GM19025 (cell line): Measurements from ENCODE around the gene SEMG2.

ENCODE experiments used
- ATAC-seq: cut with Tn5 transposase; IDR thresholded peaks from one replicate; pipeline ENCODE4 v1.9.1; 2021; ENCODE audit warnings: mild to moderate bottlenecking, low read depth, moderate library complexity; ENCODE audit not compliant: unreplicated experiment

Gene SEMG2, protein sequence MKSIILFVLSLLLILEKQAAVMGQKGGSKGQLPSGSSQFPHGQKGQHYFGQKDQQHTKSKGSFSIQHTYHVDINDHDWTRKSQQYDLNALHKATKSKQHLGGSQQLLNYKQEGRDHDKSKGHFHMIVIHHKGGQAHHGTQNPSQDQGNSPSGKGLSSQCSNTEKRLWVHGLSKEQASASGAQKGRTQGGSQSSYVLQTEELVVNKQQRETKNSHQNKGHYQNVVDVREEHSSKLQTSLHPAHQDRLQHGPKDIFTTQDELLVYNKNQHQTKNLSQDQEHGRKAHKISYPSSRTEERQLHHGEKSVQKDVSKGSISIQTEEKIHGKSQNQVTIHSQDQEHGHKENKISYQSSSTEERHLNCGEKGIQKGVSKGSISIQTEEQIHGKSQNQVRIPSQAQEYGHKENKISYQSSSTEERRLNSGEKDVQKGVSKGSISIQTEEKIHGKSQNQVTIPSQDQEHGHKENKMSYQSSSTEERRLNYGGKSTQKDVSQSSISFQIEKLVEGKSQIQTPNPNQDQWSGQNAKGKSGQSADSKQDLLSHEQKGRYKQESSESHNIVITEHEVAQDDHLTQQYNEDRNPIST

DNA sequence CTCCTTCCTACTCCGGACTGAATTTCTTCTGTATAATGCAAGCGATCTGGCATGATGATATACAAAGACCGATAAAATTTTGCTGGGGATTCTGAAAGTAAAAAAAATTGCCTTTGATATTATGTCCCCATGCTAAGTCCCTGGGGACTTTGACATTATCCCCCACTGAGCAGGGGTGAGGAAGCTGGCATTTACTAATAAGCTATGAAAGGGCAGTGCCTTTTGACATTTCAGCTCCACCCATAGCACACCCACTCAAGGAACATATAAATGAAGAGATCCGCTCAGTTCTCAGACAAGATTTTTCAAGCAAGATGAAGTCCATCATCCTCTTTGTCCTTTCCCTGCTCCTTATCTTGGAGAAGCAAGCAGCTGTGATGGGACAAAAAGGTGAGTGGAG, at the start of gene SEMG2:
SEMG2 (plus strand) TSS at position 298 of the 400 bp plus-strand sequence; CDS start at position 315, 17 bp downstream.
- no peak for ATAC-seq

- ATAC-seq, result no peak
Observed at GRCh38 chr20:45173522-45173921, 47.7 kb upstream of the SEMG2 start.

DNA sequence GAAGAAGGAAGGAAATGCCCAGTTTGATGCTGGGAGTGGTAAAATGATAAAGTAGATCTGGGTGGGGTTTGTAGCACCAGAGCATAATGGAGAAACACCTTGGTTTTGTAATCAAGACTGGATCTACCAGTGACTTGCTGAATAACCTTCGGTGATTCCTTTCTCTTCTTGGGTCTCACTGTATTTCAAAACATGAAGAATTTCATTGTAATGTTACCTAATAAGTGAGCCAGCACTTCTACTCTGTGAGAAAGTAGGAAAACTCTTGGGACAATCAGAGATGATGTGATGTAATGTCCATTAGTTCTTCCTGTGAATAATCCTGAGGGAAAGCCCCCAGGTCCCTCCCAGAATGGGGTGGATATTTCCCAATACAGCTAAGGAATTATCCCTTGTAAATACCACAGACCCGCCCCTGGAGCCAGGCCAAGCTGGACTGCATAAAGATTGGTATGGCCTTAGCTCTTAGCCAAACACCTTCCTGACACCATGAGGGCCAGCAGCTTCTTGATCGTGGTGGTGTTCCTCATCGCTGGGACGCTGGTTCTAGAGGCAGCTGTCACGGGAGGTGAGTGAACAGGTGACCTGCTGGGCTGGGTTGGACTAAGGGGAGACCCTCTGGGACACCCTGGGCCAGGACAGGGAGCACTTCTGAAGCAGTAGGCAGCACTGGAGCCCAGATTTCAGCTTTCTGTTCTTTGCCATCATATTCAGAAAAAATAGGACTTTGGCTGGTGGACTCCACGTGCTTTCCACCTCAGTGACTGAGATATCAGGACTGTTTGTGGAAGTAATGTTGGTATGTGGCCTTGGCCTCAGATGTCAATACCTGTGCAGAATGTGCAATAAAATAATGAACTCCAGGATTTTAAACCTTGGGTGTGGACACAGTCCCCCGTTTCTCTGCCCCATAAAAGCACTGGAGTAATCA, 46.5 kb upstream of the SEMG2 start, which contains the start of gene PI3:
PI3 (plus strand) TSS at position 469 of the 931 bp plus-strand sequence; CDS start at position 490, 21 bp downstream.
- ATAC-seq, result no peak

- ATAC-seq, result no peak
Observed at GRCh38 chr20:45176526-45177267, 44.5 kb upstream of the SEMG2 start.

- no peak for ATAC-seq
Observed at GRCh38 chr20:45179166-45179565, 42.0 kb upstream of the SEMG2 start.

GRCh38 chr20:45181639-45182038, 39.5 kb upstream of the SEMG2 start:
- ATAC-seq, result no peak

- no peak for ATAC-seq
Observed at GRCh38 chr20:45183084-45183483, 38.1 kb upstream of the SEMG2 start.

DNA sequence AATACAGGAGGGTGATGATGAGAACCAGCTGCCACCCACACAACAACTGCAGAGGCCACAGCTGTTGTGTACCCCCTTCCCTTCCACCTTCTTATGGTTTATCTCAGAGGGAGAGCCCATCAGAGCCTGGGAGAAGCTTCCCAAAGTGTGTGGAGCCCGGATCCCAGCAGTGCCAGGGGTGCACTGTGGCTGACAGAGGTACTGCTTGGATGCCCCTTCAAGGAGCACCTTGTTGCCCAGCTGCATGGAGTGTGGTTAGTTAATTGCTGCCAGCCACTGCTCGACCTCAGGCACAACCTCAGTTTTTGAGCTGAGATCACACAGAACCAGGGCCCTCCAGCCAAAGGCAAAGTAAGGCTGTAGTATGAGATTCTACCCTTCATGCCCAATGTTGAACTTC, 33.5 kb upstream of the SEMG2 start:
- ATAC-seq, result no peak

GRCh38 chr20:45189067-45189609, 32.0 kb upstream of the SEMG2 start:
- ATAC-seq, result no peak

DNA sequence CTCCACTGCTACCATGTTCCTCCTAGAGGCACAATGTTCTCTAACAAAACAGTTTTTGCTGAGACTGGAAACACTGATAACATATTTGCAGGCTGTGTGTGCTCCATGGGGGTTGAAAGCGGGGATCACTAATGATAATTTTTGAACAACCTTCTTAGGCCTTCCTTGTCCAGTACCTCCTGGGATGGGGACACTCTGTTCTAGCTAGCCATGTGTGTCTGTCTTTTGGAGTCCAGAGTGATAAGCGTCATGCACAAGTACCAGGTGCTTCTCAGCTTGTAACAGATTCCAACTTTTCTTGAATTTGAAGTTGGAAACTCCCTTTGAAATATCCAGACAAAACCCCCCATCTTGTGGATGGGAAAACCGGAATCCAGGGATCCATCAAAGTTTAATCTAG, 31.3 kb upstream of the SEMG2 start:
- ATAC-seq, result no peak

GRCh38 chr20:45191926-45192325, 29.2 kb upstream of the SEMG2 start:
- no peak for ATAC-seq

DNA sequence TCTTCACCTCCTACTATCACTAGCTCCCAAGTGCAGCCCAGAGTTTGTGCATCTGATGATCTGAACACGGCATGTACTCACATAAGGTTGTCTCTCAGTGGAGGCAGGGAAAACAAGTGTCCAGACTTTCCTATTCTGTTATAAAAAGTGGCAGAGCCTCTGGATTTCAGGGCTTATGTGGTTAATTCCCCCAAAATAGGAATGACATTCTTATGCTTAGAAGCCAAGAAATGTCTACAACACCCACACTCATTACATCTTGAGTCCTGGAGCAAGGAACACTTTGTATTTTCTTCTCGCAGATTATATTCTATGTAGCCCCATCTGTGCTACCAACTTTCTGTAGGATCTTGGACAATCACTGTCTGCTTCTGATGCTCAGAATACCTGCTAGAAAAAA, 27.8 kb upstream of the SEMG2 start:
- no peak for ATAC-seq

DNA sequence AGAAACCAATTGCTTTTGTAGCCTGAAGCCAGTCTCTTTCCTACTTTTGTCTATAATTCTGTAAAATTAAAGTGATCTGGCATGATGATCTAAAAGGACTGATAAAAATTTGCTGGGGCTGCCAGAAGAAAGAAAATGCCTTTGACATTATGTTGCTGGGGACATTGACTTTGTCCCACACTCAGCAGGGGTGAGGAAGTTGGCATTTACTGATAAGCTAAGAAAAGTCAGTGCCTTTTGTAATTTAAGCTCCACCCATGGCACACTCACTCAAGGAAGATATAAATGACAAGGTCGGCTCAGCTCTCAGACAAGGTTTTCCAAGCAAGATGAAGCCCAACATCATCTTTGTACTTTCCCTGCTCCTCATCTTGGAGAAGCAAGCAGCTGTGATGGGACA, 14.4 kb upstream of the SEMG2 start, which contains the start of gene SEMG1:
SEMG1 (plus strand) TSS at position 309 of the 400 bp plus-strand sequence; CDS start at position 330, 21 bp downstream.
- no peak for ATAC-seq

DNA sequence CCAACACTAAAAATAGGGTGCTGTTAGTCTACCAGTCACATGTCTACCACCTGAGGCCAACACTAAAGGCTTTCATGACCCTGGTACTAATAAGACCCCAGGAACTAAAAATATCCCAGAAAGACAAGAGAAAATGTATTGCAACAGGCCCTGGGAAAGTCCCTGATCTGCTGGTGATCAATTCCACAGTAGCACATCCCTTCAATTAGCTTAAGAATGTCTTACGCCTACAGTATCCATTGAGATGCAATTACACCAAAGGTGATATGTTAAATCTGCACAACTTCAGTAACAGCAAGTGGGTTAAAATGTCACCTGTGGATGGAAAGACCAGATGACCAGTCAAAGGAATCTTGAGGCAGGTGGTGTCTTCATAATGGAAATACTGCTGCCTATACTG, 11.2 kb upstream of the SEMG2 start:
- ATAC-seq, result no peak

DNA sequence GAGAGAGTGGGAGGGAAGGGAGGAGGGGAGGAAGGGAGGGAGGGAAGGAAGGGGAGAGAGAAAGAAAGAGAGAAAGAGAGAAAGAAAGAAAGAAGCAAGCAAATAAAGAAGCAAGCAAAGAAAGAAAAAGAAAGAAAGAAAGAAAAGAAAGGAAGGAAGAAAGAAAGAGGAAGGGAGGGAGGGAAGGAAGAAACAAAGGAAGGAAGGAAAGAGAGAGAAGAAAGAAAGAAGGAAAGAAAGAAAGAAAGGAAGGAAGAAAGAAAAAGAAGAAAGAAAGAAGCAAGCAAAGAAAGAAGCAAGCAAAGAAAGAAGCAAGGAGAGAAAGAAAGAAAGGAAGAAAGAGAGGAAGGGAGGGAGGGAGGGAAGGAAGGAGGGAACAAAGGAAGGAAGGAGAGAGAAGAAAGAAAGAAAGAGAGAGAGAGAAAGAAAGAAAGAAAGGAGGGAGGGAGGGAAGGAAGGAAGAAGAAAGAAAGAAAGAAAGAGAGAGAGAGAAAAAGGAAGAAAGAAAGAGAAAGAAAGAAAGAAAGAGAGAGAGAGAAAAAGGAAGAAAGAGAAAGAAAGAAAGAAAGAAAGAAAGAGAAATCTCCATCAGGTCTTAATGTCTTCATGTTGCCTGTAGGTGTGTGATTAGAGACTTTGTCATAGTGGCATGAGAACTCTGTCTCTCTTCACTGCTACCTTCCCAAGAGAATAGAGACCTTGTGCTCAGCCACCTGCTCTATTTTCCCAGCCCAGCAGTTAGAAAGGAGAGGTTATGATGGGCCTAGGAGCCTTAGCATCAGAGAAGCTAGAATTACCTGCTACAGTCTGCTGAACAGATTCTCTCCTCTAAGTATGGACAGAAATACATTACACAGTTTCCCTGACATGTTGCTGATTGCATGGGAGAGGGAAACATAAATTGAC, 9.4 kb upstream of the SEMG2 start:
- no peak for ATAC-seq

DNA sequence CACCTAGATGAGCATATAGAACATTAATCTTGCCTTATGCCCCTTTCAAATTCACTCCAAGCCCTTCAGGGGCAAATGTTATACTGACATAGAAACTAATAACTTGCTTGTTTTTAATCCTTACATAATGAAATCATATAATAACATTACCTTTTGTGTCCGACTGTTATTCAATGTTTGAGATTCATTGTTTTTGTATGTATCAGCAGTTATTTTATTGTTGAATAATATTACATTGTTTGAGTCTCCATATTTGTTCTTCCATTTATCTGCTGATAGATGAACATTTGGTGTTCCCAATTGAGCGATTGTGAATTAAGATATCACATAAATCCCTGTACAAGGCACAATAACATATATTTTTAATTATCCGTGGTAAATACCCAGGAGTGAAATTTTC, 8.3 kb upstream of the SEMG2 start:
- ATAC-seq, result no peak

DNA sequence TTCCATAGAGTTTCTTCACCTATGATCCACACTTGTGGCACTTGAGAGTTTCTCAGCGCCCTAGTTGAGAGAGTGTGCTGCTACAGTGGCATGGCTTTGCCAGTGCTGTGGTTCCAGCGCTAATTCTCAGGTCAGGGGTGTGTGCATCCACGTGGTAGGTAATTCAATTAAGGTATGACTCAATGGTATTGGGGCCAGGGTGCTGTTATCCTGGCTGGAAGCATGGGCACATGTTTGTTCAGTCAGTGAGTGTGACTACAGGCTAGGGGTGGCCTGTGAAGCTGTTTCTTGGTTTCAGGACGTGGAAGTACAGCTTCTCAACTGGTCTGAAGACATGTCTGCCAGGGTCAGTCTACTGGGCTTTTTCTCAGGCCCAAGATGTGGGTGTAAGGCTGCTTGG, 3.0 kb upstream of the SEMG2 start:
- no peak for ATAC-seq

DNA sequence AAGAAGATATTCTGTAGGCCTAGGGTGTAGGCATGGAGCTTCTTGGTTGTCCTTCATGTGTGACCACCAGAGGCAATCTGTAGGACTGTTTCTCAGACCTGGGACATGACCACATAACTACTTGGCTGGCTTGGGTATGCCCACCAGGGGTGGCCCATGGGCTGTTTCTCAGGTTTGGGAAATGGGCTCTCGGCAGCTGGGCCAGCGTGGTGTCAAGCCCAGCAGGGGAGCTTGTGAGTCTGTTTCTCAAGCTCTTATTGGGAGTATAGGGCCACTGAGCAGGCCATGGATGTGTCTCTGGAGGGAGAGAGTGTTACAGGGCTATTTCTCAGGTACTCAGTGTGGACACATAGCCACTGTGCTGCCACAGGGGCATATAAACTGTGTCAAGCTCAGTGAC, 2.5 kb upstream of the SEMG2 start:
- no peak for ATAC-seq

DNA sequence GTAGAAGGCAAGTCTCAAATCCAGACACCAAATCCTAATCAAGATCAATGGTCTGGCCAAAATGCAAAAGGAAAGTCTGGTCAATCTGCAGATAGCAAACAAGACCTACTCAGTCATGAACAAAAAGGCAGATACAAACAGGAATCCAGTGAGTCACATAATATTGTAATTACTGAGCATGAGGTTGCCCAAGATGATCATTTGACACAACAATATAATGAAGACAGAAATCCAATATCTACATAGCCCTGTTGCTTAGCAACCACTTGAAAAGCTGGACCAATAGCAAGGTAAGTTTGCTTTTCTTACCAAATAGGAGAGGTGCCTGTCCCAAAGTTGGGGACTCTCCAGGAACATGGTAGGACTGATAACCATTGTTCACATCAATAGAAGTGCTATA, 2.0 kb downstream of the SEMG2 start:
- no peak for ATAC-seq
